ACHN (cell line): Measurements from ENCODE around the gene ASTN2.

ENCODE experiments used
- DNase-seq: peaks from one replicate; pipeline ENCODE4 v3.0.0-alpha.2; 2015
- in situ Hi-C: cut with HindIII; loops from 2 replicates; pipeline ENCODE4 v1.10.0; 2017; ENCODE audit warnings: low sequenced_read_pairs, low pct_ligation_motif_present, low pct_unique_long_range_greater_than_20kb

Gene ASTN2

DNA sequence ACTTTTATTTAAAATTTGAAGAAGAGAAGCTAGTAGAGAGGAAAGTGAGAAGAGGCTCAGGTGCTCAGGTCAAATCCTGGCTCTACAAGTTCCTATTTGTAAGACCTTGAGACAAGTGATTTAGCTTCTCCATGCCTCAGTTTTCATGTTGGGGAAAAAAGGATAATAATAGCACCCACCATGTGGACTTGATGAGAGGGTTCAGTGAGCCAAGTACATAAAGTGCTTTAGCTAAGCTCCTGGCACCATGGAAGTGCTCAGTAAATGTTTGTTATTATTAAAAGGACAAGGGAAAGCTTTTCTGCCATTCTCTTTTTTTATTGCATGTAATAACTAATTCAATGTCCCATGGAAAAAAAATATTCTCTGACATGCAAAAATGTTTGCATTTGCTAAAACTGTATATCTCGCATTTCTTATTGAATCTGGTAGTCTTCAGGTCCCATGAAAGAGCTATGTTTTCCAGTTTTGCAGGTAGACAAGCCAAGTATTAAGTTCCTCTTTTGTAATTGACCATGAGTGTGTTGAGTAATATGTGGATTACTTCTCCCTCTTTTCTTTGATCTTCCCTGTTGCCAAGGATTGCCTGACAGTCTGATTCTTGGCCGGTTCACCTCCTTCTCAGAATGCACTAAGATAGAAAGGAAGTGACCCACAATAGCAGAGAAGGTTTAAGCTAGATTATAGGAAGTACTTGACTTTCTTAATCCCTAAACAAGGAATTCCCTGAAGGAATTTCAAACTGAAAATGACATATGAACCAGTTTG is 773.4 kb downstream of the ASTN2 start:
- in situ Hi-C loops = no loop called here
- no peak for DNase-seq

DNA sequence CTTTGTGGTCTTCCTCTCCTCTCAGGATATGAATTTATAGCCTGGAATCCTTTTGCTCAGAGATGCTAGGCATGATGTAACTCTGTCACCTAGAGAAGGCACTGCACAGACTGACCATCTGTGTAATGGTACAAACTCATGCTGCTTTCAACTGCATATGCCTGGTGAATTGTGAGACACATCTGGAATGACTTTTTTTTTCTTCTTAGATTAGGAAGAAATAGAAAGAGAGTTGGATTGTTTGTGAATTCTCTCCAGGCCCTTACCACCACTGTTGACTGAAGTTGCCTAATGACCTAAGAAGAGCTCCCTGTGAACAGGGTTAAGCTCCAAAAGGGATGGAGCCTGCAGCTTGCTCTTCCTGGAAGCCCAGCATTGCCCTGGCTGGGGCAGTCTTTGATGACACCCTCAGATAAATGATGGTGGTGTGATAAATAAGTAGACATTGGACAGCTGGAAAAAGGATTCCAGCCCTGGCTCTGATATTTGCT is 775.6 kb downstream of the ASTN2 start:
- DNase-seq = no peak
- in situ Hi-C loops = no loop called here

DNA sequence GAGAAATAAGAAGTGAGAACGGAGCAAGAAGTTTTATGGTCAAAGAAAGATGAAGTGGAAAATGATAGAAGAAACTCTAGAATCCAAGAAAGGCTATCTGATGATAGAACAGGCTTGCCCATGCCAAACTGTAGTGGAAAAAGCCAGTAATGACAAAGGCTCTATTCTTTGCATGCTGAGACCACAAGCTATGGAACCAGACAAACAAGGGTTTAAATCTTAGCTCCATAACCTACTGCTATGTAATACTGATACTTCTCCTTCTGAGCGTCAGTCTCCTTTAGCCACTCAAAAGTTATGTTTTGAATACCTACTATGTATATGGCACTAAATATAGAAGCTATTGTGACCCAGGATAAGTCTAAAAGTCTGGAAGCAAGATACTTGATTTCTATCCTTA is 778.9 kb downstream of the ASTN2 start:
- in situ Hi-C loops = no loop called here
- no peak for DNase-seq

DNA sequence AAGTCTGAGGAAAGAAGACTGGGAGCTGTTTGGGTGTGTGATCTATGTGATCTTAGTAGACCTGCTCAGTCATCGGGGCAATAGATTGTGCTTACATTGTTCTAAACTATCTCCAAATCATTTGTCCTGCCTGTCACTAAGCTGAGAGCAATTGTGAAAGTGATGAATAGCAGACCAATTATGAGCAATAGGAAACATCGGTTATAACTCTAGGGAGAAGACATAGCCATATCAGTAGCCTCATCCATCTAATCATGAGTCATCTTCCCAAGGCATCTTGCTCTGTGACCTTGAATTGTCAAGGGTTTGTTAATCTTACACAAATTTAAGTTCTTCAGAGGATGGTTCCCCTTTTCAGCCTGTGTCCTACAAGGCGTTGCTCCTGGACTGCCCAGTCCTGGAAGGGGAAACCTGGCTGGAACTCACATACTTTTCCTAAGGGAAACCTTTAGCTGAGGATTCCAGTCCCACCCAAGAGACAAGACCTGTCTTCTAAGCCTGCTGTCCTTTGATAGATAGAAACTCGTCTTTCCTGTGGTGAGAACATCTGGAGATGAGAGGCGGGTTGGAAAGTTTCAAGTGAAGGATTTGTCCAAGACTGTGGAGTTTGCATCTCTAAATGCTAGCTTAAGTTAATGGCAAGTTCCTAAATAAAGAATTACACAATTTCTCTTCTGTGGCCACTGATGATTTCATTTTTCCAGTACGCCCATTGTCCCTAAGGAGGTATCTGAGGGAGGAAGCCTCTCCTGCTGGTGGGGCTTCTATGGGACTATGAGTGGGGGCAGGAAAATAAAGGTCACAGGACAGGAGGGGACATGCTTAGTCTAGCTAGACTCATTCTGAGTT is 781.6 kb downstream of the ASTN2 start:
- no peak for DNase-seq
- in situ Hi-C loops = no loop called here

DNA sequence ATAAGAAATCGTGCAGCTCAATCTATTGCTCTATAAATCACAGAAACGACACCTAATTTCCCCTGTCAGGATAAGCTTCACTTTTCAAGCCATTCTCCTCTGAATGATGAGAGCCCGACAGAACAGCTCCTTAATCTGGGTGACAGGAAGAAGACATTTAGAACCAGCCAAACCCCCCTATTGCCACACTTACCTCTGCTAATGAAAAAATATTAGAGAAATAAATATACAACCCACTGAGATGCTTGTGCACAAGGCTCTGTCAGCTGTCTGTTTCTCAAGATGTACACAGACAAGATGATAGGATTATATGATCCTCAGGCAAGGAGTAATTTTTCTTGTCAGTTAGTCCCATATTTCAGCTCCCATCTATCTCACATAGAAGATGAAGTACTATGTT is 785.2 kb downstream of the ASTN2 start:
- in situ Hi-C loops = no loop called here
- no peak for DNase-seq

DNA sequence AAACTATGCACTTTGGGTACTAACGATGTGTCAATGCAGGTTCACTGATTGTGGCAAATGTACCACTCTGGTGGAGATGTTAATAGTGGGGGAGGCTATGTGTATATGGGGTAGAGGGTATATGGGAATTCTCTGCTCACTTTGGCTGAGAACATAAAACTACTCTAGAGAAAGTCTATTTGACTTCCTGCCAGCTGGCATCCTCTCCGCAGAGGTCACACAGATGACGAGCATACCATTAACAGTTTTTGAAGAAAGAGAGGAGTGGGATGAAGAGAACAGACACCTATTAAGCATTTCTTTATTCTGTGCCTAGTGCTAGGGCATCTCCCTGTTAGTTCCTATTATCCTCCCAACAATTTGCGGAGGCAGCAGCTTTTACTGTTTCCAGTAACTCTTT is 786.1 kb downstream of the ASTN2 start:
- no peak for DNase-seq
- in situ Hi-C loops = no loop called here

DNA sequence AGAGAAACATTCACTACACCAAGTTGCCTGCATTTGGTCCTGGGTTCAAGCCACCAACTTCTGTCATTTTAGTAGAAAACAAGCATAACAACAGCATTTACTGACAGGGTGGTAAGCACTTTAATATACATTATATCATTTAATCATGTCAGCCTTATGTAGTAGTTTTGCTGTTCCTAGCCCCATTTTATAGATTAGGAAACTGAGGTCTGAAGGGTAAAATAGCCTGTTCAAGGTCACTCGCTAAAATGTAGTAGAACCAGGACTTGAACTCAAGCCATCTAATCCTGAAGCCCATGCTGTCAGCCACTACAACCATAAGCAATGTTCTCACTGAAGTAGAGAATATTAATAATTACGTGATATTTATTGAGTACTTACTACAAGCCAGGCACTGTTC is 787.4 kb downstream of the ASTN2 start:
- in situ Hi-C loops = no loop called here
- no peak for DNase-seq

DNA sequence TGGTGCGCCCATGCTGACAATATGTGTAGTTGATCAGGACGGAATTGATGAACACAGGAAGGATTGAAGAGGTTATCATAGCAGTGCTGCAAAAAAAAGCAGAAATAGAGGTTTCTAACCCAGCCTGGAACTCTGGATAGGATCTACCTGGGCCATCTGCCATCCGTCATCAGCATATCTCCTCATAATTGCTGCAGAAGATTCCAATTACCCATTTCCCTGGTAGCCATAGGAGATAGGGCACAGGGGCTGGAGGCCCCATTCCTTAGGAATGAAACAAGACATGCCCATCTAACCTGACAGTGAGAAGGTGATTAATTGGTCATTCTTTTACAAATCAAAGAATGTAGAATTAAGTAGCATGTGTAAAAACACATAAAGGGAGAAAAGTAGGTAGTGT is 788.1 kb downstream of the ASTN2 start:
- in situ Hi-C loops = no loop called here

DNA sequence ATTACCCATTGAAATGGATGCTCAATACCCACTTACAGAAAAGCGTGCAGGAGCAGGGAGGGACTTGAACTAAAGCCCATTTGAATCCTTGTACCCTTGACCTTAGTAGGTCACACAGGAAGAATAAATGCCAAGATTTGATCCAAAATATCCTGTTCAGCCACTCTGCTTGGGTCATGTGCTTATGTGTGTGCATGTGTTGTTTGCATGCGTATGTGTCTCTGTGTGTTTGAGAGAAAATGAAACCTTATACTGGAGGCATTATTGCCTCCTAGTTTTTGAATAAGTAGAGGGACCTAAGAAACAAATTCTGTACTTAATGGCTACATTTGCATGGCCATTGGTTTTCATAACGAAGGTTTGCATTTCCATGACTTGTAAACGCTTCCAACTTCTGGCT is 791.1 kb downstream of the ASTN2 start:
- DNase-seq = no peak
- in situ Hi-C loops = no loop called here

More for the DNA sequence above, 788.1 kb downstream of the ASTN2 start:
- no peak for DNase-seq

DNA sequence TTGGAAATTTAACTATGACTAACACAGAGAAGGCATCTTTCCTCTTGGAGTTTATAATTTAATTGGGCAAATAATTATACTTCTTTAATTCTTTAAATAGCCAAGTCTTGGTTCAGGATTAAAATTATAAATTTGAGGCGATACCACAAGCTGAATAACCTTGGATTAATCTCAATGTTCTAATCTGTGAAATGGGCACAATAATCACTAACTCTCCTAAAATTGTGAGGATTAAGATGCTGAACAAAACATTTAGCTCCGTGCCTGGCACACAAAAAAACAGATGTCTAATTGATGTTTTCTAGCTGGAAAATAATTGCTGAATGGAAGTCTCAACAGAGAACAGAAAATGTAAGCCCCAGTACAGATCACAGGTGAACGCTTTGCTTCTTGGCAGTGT is 797.5 kb downstream of the ASTN2 start:
- DNase-seq = no peak
- in situ Hi-C loops = no loop called here

DNA sequence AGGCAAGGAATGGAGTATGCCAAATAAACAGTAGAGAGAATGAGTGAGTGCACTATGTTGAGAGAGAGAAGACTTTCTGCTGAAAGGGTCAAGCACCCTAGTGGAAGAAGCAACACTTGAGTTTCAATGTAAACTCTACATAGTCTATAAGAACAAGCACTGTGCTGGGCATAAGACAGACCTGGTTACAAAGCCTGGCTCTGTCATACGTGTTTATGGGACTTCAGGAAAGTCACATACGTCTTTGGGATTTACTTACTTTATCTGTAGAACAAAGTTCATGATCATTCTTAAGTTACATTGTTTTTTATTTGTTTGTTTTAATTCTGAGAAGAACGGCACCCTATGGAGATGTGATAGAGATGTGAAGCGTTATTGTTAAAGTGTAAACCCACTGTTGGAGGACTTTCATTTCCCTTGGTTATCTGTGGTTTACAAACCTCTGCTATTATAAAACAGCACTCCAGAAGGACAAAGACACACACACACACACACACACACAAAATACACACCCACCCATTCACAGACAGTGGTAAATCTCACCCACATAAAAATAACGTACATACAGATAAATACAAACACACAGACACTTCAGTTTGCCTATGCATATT is 798.4 kb downstream of the ASTN2 start:
- in situ Hi-C loops = no loop called here
- no peak for DNase-seq

DNA sequence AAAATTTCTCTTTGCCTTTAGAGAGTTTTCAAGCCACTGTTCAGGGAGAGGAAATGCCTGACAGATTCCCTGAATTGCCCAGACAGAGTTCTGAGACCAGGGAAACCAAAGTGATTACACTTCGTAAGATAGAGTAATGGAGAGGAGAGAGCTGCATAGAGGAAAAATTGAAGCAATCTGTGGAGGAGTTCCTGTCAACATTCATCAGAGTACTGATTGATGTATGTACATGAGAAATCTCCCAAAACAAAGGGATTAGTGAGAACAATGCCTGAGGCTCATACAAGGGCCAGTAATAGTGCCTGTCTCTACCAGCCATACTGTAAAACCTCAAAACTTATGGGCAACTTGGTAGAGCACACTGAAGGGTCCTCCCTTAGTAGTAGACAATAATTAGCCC is 806.8 kb downstream of the ASTN2 start:
- no peak for DNase-seq
- in situ Hi-C loops = no loop called here

DNA sequence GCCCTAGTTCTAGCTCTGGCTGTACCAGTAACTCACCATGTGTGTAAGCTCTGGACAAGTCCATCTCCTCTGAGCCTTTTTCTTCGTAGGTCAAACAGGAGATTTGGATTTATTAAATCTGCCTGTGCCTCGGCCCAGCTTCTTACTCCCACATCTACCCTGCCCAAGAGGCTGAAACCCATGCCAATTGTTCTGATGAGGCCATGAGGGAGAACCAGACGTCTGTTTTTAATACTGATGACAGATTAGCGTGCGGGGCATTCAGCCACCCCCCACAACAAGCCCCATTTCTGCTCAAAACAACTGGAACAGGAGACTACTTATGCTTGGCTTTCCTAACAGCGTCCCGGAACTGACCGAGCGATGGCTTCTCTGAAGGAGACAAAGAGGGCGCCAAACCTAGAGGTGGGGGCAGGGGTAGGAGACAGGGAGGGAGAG is 808.9 kb downstream of the ASTN2 start:
- in situ Hi-C loops = no loop called here

DNA sequence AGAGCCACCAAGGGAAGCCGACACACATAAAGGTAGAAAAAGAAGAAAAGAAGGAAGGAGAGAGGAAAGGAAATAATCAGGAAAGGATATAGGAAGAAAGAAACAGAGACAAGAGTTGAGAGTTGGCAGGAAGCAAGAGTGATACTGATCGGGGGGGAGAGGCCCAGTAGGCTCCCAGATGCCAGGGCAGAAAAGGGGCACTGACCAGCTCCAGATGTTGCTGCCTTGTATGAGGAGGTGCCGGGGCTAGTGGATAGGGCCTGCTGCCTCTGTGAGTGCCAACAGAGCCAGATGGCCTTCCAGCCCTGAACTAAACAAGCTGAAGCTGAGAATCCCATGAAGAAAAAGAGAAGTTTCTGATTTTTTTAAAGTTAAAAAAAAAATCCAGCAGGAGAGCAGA is 809.8 kb downstream of the ASTN2 start:
- in situ Hi-C loops = no loop called here
- DNase-seq = no peak

More for the DNA sequence above, 808.9 kb downstream of the ASTN2 start:
- DNase-seq = no peak

DNA sequence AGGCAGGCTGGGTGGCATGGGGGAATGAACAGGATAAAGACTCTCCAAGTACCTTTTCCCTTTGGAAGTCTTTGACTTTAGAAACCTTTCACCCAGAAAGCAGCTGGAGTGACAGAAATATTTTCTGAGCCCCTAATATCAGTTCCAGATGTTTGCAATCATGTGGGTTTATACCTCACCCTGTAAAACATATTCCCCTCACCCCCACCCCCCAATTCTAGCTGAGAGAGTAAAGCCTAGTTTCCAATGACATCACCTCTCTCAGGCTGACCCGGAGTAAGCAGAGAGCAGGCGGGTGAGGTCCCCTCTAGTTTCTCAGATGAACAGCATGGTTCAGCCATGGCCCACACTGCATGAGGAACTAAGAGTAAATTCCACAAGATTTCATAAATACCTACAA is 810.6 kb downstream of the ASTN2 start:
- no peak for DNase-seq
- in situ Hi-C loops = no loop called here

DNA sequence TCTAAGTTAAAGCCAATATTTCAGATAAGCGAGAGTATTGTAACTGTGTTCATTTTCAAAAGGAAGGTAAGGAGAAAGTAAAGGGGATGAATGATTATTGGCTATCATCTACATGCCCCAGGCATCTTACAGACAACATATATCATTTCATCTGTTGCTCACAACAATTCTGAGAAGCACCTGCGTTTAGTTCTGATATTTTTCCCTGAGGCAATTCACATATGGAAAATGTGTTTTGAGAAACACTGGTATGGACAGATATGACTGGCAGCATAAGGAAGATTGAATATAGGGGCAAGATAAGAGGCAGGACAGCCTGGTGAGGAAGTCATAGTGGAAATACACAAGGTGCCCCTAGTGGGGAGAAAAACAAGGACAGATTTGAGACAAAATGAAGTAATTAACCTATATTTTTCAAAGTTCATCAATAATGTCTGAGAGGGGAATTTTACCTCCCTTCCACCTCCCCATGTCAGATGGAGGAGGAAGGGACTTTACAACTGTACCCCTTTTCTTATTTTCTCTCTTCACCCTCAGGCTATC is 815.4 kb downstream of the ASTN2 start:
- DNase-seq = no peak
- in situ Hi-C loops = no loop called here

DNA sequence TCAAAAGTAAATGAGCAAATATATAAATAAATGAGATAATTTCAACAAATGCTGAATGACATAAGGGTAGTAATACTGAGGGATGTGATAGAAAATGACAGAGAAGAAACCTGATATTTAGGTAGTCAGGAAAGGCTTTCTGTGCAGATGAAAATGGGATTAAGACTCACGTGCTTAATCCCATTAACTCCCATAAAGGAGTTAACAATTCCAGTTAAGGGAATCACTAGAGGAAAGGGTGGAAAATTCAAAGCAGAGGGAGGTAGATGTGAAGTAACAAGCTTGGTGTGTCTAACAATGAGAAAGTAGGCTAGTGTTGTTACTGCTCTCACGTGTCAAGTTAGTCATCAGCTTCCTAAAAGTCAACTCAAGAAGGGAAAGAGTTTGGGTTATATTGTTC is 818.2 kb downstream of the ASTN2 start:
- DNase-seq = no peak
- in situ Hi-C loops = no loop called here

DNA sequence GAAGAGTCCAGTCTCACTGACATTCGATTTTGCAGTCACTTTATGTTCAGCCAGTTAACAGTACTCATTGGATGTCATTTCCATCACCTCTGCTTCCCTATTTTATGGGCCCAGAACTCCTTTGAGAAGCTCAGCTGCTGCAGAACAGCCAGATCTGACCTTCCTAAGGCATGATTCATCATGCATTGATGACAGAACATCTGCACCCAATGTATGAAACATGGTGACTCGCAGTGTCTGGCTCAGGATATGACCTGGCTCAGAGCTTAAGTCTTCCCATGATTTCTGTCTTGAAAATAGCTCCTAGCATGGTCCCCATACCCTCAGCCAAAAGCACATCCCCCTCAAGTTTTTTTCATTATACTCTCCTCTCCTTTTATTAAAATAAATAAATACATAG is 820.3 kb downstream of the ASTN2 start:
- DNase-seq = peak; percentile 67

DNA sequence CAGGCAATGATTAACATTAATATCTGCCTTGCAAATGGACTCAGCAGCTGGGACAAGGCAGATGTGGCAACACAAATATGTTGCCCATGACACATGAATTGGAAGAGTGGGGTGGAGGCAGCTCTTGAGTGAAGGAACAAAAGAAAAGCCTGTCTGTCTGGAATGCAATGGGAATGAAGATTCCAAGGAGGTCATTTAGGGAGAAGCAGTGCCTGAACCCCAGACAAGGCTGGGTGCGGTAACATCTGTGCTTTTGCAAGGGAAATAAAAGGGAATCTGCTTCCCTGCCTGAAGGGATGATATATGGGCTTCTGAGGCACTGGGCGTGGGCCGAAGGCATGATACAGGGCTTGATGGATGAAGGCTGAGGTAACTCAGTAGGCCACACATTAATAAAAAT is 821.9 kb downstream of the ASTN2 start:
- DNase-seq = no peak
- in situ Hi-C loops = no loop called here

More for the DNA sequence above, 820.3 kb downstream of the ASTN2 start:
- in situ Hi-C loops = no loop called here
